ENCODE results near the gene ACMSD. TPM values are rescaled to one million over a fixed set of nuclear protein-coding genes. Genes with fewer than 3 reads are reported as not detected.

The ACMSD gene
- polyA plus RNA-seq, 1 of the 3 experiments (the other 2 are of a cell fraction): not detected

DNA sequence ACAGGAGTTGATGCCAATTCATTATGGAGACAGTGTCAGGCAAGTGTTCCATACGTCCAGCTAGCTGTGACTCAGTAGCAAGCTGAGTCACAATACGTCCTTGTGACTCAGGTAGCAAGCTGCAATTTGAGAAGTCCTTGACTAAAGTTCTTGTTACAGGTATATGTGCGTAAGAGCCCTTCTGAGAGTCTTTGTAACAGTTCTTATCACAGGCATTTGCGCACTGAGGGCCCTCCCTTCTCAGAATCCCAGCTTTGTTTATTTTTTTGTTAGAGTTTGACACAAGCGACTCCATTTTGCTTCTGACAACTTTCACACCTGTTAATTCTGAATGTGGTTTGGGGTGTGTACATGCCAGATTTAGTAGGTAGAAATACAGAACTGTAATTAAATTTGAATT, 20.1 kb upstream of the ACMSD start:
- TF ChIP-seq, protein P1, sequence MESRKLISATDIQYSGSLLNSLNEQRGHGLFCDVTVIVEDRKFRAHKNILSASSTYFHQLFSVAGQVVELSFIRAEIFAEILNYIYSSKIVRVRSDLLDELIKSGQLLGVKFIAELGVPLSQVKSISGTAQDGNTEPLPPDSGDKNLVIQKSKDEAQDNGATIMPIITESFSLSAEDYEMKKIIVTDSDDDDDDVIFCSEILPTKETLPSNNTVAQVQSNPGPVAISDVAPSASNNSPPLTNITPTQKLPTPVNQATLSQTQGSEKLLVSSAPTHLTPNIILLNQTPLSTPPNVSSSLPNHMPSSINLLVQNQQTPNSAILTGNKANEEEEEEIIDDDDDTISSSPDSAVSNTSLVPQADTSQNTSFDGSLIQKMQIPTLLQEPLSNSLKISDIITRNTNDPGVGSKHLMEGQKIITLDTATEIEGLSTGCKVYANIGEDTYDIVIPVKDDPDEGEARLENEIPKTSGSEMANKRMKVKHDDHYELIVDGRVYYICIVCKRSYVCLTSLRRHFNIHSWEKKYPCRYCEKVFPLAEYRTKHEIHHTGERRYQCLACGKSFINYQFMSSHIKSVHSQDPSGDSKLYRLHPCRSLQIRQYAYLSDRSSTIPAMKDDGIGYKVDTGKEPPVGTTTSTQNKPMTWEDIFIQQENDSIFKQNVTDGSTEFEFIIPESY (IDR thresholded peaks at IDR 0.05; ENCODE audit: borderline replicate concordance, low read depth): no peak
- no peak for TF ChIP-seq GATA2 (CRISPR knock-in tag; IDR thresholded peaks at IDR 0.05)
- no peak for TF ChIP-seq FOXJ3 (CRISPR knock-in tag; IDR thresholded peaks at IDR 0.05)
- no peak for TF ChIP-seq TAF1 (IDR thresholded peaks at IDR 0.05; ENCODE audit: borderline replicate concordance, low read depth, low read length)
- TF ChIP-seq, protein P2, sequence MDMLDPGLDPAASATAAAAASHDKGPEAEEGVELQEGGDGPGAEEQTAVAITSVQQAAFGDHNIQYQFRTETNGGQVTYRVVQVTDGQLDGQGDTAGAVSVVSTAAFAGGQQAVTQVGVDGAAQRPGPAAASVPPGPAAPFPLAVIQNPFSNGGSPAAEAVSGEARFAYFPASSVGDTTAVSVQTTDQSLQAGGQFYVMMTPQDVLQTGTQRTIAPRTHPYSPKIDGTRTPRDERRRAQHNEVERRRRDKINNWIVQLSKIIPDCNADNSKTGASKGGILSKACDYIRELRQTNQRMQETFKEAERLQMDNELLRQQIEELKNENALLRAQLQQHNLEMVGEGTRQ (IDR thresholded peaks at IDR 0.05; ENCODE audit: borderline replicate concordance, low read depth, low read length): no peak
- no peak for TF ChIP-seq NFIC (IDR thresholded peaks at IDR 0.05; ENCODE audit: borderline replicate concordance)
- TF ChIP-seq, protein P3, sequence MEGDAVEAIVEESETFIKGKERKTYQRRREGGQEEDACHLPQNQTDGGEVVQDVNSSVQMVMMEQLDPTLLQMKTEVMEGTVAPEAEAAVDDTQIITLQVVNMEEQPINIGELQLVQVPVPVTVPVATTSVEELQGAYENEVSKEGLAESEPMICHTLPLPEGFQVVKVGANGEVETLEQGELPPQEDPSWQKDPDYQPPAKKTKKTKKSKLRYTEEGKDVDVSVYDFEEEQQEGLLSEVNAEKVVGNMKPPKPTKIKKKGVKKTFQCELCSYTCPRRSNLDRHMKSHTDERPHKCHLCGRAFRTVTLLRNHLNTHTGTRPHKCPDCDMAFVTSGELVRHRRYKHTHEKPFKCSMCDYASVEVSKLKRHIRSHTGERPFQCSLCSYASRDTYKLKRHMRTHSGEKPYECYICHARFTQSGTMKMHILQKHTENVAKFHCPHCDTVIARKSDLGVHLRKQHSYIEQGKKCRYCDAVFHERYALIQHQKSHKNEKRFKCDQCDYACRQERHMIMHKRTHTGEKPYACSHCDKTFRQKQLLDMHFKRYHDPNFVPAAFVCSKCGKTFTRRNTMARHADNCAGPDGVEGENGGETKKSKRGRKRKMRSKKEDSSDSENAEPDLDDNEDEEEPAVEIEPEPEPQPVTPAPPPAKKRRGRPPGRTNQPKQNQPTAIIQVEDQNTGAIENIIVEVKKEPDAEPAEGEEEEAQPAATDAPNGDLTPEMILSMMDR (IDR thresholded peaks at IDR 0.05): no peak
- no peak for TF ChIP-seq JUND (IDR thresholded peaks at IDR 0.05)
- TF ChIP-seq SMC3 (IDR thresholded peaks at IDR 0.05; ENCODE audit: low read depth, low read length): no peak
- TF ChIP-seq RXRA (IDR thresholded peaks at IDR 0.05; ENCODE audit: borderline replicate concordance, low read depth): no peak
- TF ChIP-seq FOSL2 (IDR thresholded peaks at IDR 0.05; ENCODE audit: borderline replicate concordance, low read depth): no peak
- TF ChIP-seq USF1 (IDR thresholded peaks at IDR 0.05; ENCODE audit: borderline replicate concordance, low read depth): no peak
- no peak for TF ChIP-seq MEF2A (IDR thresholded peaks at IDR 0.05; ENCODE audit: borderline replicate concordance, low read depth)
- no peak for TF ChIP-seq NRF1 (IDR thresholded peaks at IDR 0.05; ENCODE audit: low read depth, low read length)
- no peak for TF ChIP-seq PBX3 (IDR thresholded peaks at IDR 0.05)
- TF ChIP-seq EP300 (IDR thresholded peaks at IDR 0.05; ENCODE audit: borderline replicate concordance in 1 of 2, low read depth in 1 of 2, low read length in 1 of 2): no peak
- no peak for TF ChIP-seq REST (IDR thresholded peaks at IDR 0.05; ENCODE audit: low read depth, low read length)
- no peak for TF ChIP-seq RCOR1 (IDR thresholded peaks at IDR 0.05; ENCODE audit: low read length)
- TF ChIP-seq GABPA (IDR thresholded peaks at IDR 0.05; ENCODE audit: low read depth): no peak
- no peak for TF ChIP-seq ELF1 (IDR thresholded peaks at IDR 0.05)
- H3K27me3 ChIP-seq (ENCODE audit: insufficient read depth): no peaks in the 10 kb centered on the region
- no peaks in the 10 kb centered on the region for H4K20me1 ChIP-seq (ENCODE audit: insufficient read depth)
- ChIA-PET CTCF (no interaction called here), POLR2A (no interaction called here)
- H3K9me2 ChIP-seq: no peaks in the 10 kb centered on the region
- H3K4me1 ChIP-seq (ENCODE audit: control insufficient read depth in 1 of 2, insufficient read depth in 2 of 2, low read depth in 1 of 2, low read length in 1 of 2): no peaks in the 10 kb centered on the region
- H3K4me3 ChIP-seq (ENCODE audit: low read depth in 2 of 2, low read length in 1 of 2): no peak overlapping the region
- no peak overlapping the region for H3K9ac ChIP-seq
- no peak for DNase-seq
- H3K9me3 ChIP-seq: no peaks in the 10 kb centered on the region
- no peaks in the 10 kb centered on the region for H3F3A ChIP-seq (replicated peaks; ENCODE audit: insufficient read depth)
- no peaks in the 10 kb centered on the region for H3K36me3 ChIP-seq (replicated peaks in 1 of 2; ENCODE audit: control insufficient read depth in 1 of 2, insufficient read depth in 2 of 2, low read length in 1 of 2)
- no peak overlapping the region for H2AFZ ChIP-seq (ENCODE audit: low read depth)
- H3K4me2 ChIP-seq: no peak overlapping the region
- WGBS (ENCODE audit: low lambda C conversion rate): 45% methylated on average over 5 of the region's 5 CpGs
- no peaks in the 10 kb centered on the region for H3K79me2 ChIP-seq (ENCODE audit: insufficient read depth)
- no peak overlapping the region for H3K27ac ChIP-seq (ENCODE audit: low read depth in 2 of 2, low read length in 1 of 2)
